Measurements from ENCODE around the gene RPL37A.

Gene RPL37A

GRCh38 chr2:216501854-216502253, 3.2 kb downstream of the RPL37A start:
- in situ Hi-C loops (cut with MboI; ENCODE audit: low pct_unique_long_range_greater_than_20kb, low sequenced_read_pairs, unreplicated experiment): no loop called here
- TF ChIP-seq CTCF (IDR thresholded peaks at IDR 0.05; ENCODE audit: extremely low read depth, insufficient read depth, missing control alignments): no peak
- DNase-seq (ENCODE audit: low spot score): no peak

- in situ Hi-C loops (cut with MboI; ENCODE audit: low pct_unique_long_range_greater_than_20kb, low sequenced_read_pairs, unreplicated experiment): no loop called here
These were observed 3.9 kb downstream of the RPL37A start for GRCh38 chr2:216502381-216503158.

GRCh38 chr2:216503159-216503629, 4.5 kb downstream of the RPL37A start:
- no peak for DNase-seq (ENCODE audit: low spot score)
- no peak for TF ChIP-seq CTCF (IDR thresholded peaks at IDR 0.05; ENCODE audit: extremely low read depth, insufficient read depth, missing control alignments)
- in situ Hi-C loops (cut with MboI; ENCODE audit: low pct_unique_long_range_greater_than_20kb, low sequenced_read_pairs, unreplicated experiment): no loop called here

More at GRCh38 chr2:216502381-216503158, 3.9 kb downstream of the RPL37A start:
- no peak for TF ChIP-seq CTCF (IDR thresholded peaks at IDR 0.05; ENCODE audit: extremely low read depth, insufficient read depth, missing control alignments)
- DNase-seq (ENCODE audit: low spot score): no peak

- TF ChIP-seq CTCF (IDR thresholded peaks at IDR 0.05; ENCODE audit: extremely low read depth, insufficient read depth, missing control alignments): no peak
- no peak for DNase-seq (ENCODE audit: low spot score)
- in situ Hi-C loops (cut with MboI; ENCODE audit: low pct_unique_long_range_greater_than_20kb, low sequenced_read_pairs, unreplicated experiment): no loop called here
These were observed 5.2 kb downstream of the RPL37A start for GRCh38 chr2:216503697-216504375.

- no peak for DNase-seq (ENCODE audit: low spot score)
- no peak for TF ChIP-seq CTCF (IDR thresholded peaks at IDR 0.05; ENCODE audit: extremely low read depth, insufficient read depth, missing control alignments)
- in situ Hi-C loops (cut with MboI; ENCODE audit: low pct_unique_long_range_greater_than_20kb, low sequenced_read_pairs, unreplicated experiment): no loop called here
These were observed 5.7 kb downstream of the RPL37A start for GRCh38 chr2:216504376-216504762.

- no peak for DNase-seq (ENCODE audit: low spot score)
These were observed 6.8 kb downstream of the RPL37A start for GRCh38 chr2:216505133-216506106.

More at GRCh38 chr2:216505133-216506106, 6.8 kb downstream of the RPL37A start:
- in situ Hi-C loops (cut with MboI; ENCODE audit: low pct_unique_long_range_greater_than_20kb, low sequenced_read_pairs, unreplicated experiment): loop anchor here (5.0 kb wide), 1 partner anchor 162 kb away; no protein-coding TSS in a partner anchor
- TF ChIP-seq CTCF (IDR thresholded peaks at IDR 0.05; ENCODE audit: extremely low read depth, insufficient read depth, missing control alignments): no peak

All from GM13977 (cell line).